ENCODE measurements around the gene BTBD9.

- TF ChIP-seq CTCF (conservative IDR thresholded peaks at IDR 0.05; ENCODE audit: low read depth, low read length): no peak
- TF ChIP-seq EZH2 (IDR thresholded peaks at IDR 0.05; ENCODE audit: low read length, unreplicated experiment): no peak
- TF ChIP-seq EZH2phosphoT487 (IDR thresholded peaks at IDR 0.05; ENCODE audit: borderline replicate concordance, low read length): no peak
These were observed 299.8 kb downstream of the BTBD9 start for GRCh38 chr6:38339914-38340313.

All from PC-3 (cell line).